ENCODE data around the gene NCAM1.
"Not testable (repeated sequence)": the region's sequence is repeated elsewhere in the genome, so short reads cannot be mapped to it uniquely, and the experiment has no call there.

The NCAM1 gene

DNA sequence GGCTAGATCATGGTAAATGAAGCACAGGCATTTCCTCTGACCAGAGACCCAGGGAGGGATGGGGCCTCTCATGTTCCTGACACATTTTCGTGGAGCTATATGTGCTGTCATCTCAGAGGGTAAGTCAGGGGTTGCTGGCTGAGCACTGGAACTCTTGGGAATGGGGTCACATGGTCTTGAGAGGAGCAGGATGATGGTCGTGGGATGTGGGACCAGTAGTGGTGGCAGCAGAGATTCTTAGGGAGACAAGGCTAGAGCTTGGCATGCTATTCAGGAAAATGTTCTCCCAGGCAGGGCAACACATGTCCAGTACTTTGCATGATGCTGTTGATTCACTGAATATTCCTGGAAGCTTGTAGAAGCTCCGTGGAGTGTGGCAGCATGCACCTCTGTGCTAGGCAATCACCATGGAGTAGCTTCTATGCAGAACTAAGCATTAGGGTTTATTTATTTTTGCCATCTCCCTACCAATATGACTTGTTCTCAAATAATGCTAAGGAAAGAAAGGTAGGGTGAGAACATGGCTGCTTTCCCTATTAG, 321.7 kb downstream of the NCAM1 start:
- no peak for DNase-seq

GRCh38 chr11:113283881-113284280, 322.7 kb downstream of the NCAM1 start:
- DNase-seq: no peak

DNA sequence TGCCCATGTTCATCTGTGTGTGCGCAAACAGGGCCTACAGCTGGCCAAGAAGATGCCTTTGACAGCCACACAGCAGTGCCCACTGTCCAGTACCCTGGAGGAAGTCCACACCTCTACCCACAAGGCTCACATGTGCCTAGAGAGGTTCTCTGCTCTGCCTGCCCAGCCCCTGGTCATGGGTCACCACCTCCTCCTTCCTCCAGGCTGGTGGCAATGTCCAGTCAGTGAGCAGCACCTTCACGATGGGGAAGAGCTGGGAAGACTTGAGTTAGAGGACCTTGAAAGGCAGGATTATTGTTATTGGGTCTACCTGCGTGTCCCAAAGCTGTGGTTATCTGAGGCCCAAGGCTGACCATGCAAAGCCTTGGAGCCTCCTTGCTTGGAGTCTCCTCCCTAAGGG, 324.8 kb downstream of the NCAM1 start:
- no peak for DNase-seq

GRCh38 chr11:113286509-113287497, 325.6 kb downstream of the NCAM1 start:
- no peak for DNase-seq

- no peak for DNase-seq
These were observed 326.6 kb downstream of the NCAM1 start for GRCh38 chr11:113287801-113288200.

- no peak for DNase-seq
These were observed 327.2 kb downstream of the NCAM1 start for GRCh38 chr11:113288286-113288863.

DNA sequence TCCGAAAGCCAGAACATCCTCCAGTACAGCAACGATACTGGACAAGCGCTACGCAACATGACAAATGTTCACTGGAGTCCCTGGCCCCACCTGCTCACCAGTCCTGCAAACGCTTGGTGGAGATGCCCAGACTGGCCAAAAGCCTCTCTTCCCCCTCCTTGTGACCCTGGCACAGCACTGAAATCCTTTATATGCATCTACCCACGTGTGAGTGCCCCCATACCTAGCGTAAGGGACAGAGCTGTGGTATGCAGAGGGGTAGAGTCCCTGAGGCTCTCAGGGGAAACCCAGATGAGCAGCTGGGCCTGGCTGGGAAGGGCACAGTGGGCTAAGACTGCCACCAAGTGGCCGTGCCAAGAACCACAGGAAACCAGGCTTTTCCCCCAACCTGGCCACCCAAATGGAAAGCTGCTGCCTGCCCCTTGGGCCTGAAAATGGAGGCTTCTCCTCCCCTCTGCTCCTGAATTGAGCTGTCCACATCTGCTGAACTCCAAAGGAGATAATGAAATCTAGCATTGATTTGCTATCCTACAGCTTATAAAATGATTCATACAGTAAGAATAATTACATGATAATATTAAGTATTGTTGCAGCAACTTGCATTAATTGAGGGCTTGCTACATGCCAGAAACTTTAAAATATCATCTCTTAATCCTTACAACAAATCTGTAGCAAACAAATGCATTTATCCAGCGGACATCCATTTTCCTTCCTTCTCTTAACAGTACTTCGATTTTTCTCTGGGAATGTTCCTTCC, 328.4 kb downstream of the NCAM1 start:
- DNase-seq: peak; percentile 50

GRCh38 chr11:113293936-113294335, 332.7 kb downstream of the NCAM1 start:
- no peak for DNase-seq

DNA sequence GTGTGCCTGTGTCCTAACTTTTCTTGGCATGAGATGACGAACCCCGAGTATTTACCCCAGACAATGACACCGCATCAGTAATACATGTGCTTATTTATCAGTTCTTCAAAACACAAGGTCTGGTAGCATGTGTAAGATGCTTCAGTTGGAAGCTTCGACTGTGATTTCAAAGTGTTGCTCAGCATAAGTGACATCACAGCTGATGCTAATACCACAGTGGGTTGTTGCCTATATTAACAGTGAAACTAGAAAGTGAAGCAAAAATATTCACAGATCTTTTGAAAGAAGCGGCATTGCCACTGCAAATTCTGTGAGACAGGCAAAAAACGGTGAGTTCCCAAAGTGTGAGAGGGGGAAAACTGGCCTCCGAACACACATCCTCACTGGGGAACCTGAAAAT, 334.8 kb downstream of the NCAM1 start:
- no peak for DNase-seq

- DNase-seq: no peak
These were observed 335.4 kb downstream of the NCAM1 start for GRCh38 chr11:113296447-113297205.

GRCh38 chr11:113298496-113298895, 337.3 kb downstream of the NCAM1 start:
- not testable (repeated sequence) for DNase-seq

GRCh38 chr11:113304916-113305315, 343.7 kb downstream of the NCAM1 start:
- DNase-seq: no peak

GRCh38 chr11:113305440-113306336, 344.5 kb downstream of the NCAM1 start:
- peak; percentile 80 for DNase-seq

- no peak for DNase-seq
These were observed 347.4 kb downstream of the NCAM1 start for GRCh38 chr11:113308601-113309000.

DNA sequence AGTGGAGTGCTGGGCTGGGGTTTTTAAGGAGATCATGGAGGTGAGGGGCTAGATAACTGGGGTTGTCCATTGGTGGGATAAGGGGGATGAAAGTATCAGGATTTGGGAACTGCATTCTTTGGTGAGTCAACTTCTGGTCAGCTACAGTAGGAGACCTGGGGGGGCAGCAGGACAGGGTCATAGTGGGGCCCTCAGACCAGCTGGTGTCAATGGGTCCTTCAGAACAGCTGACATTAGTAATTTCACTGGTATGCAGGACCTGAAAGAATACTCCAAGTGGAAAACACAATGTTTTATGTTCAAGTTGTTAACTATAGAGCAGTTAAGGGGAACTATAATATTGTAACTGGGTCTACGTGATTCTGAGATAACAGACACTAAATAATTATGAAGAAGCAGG, 350.3 kb downstream of the NCAM1 start:
- DNase-seq: no peak

- DNase-seq: no peak
These were observed 352.4 kb downstream of the NCAM1 start for GRCh38 chr11:113313601-113314000.

GRCh38 chr11:113314065-113314388, 352.8 kb downstream of the NCAM1 start:
- no peak for DNase-seq

DNA sequence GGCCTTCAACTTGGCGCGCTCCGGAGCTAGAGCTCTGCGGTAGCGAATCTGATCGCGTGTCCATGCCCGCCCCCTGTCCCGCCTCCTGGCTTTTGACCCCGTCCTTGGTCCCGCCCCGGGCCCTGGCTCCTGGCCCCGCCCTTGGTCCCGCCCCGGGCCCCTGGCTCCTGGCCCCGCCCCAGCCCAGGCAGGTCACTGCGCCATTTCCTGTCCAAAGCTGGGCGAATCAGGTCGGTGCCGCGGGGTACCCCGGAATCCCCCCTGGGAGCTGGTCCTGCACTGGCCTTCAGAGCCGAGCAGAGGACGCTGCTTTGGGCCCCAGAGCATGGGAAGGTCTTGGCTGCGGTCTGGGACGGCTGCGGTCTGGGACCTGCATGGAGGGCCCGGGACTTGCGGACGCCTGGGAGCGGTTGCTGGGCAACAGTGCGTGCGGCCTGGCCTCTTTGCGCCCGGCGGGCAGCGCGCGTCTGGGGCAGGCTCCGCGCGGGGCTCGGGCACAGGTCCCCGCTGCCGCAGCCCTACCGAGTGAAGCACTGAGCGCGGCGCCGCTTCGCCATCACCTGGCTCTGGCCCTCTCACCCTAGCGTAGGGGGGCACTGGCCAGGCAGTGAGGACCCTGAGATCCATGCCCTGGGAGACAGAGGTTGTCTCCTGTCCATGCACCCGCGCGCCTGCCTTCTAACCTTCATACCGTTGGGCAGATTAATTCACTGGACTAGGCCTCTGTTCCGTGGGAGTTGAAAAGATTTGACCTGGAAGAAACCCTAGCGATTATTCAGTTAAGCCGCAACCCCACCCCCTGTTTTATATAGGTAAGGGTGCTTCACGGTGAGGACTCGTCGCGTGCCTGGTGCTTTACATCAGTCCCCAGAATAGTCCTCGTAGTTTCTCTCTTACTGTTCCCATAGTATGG, 353.4 kb downstream of the NCAM1 start, which contains the start of gene TTC12:
Gene TTC12, plus strand, starts transcription at position 195 of the 913 bp plus-strand sequence. CDS start 1,675 bp downstream, outside the sequence.
- DNase-seq: peak; percentile 94

GRCh38 chr11:113315811-113316210, 354.6 kb downstream of the NCAM1 start:
- no peak for DNase-seq

DNA sequence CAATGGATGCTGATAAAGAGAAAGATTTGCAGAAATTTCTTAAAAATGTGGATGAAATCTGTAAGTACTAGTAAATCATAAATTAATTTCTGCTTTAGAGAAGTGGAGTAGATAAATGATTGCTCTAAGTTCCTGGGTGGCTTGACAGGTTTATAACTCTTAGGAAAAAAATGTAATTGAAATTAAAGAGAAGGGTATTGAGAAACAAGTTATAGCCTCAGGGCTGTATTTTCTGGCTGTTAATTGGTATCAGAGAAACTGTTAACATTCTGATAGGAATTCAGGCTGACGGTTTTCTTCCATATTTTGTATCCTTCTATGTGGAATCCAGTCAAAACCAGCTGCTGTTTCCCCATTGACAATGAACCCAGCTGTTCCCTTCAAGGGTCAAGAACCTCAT, 355.0 kb downstream of the NCAM1 start:
- no peak for DNase-seq
